Mesodermal cell (in vitro differentiated cells): Measurements from ENCODE around the gene AUNIP.

Experiments used
- H3K27ac ChIP-seq: 2 replicates; pipeline ENCODE4 v1.7.0; 2013; ENCODE audit warnings: mild to moderate bottlenecking, low read depth, low read length, moderate library complexity; ENCODE audit not compliant: severe bottlenecking
- H3K36me3 ChIP-seq: 2 replicates; pipeline ENCODE4 v1.7.1; 2013; ENCODE audit warnings: mild to moderate bottlenecking, low read length, moderate library complexity; ENCODE audit not compliant: control insufficient read depth, insufficient read depth
- H3K4me1 ChIP-seq: one replicate; pipeline ENCODE4 v1.7.1; 2013; ENCODE audit warnings: mild to moderate bottlenecking, low read length; ENCODE audit not compliant: insufficient read depth, control insufficient read depth, poor library complexity, severe bottlenecking
- H3K4me3 ChIP-seq: 2 replicates; pipeline ENCODE4 v1.7.0; 2013; ENCODE audit warnings: low read length, control low read depth, mild to moderate bottlenecking; ENCODE audit not compliant: insufficient read depth, poor library complexity, severe bottlenecking; ENCODE audit errors: extremely low read depth
- H3K9me3 ChIP-seq: 2 replicates; pipeline ENCODE4 v1.7.1; 2013; ENCODE audit warnings: mild to moderate bottlenecking, low read length, moderate library complexity; ENCODE audit not compliant: control insufficient read depth
- WGBS, 2 experiments: methylation state at CpG; one replicate each; pipeline ENCODE4 v1.1.5; 2013; ENCODE audit warnings: missing lambda C conversion rate in 2 of 2; ENCODE audit not compliant: insufficient coverage in 2 of 2; 5-methylcytosine and 5-hydroxymethylcytosine counted together

Gene AUNIP

DNA sequence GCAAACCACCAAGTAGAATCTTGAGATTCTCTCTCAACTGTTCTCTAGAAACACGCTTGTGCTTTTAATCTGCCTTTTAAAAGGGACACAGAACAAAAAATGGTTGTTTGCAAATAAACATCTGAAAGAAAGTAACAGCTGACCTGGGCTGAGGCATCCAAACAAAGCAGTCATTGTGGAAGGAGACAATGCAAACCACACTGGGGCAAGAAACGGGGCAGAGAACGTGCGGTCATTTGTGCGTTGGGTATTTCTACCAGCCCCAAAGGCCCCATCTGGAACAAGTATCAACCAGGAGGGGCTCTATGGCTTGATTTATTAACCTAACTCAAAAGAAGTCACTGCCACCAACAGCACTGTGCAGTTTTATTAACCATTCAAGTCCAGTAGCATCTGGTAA, 41.0 kb upstream of the AUNIP start:
- Histone ChIP-seq H3K36me3 (peaks cover 82% of the 10 kb centered on the region), H3K4me3 (no peak overlapping the region), H3K27ac (no peak overlapping the region), H3K9me3 (no peaks in the 10 kb centered on the region), H3K4me1 (peaks cover 13% of the 10 kb centered on the region)
- 86 to 94% methylated on average over 2 to 4 of the region's 5 CpGs for WGBS, 2 experiments

DNA sequence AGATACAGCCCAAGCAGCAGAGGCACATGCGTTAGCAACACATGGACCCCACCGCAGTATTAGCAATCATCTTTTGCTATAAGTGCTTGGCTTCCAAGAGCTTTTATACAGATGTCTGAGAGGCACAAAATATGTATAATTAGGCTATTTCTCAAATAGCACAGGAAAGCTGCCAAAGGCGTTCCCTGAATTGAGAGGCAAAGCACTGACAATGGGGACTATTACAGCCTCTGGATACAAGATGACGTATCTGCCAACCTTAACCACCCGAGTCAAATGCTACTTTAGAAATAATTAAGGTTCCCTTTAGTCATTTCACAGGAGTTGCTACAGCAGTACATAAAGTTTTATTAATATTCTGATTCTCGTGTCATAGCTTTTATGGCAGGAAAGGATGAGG, 40.5 kb upstream of the AUNIP start:
- H3K36me3 ChIP-seq = peaks cover 85% of the 10 kb centered on the region

DNA sequence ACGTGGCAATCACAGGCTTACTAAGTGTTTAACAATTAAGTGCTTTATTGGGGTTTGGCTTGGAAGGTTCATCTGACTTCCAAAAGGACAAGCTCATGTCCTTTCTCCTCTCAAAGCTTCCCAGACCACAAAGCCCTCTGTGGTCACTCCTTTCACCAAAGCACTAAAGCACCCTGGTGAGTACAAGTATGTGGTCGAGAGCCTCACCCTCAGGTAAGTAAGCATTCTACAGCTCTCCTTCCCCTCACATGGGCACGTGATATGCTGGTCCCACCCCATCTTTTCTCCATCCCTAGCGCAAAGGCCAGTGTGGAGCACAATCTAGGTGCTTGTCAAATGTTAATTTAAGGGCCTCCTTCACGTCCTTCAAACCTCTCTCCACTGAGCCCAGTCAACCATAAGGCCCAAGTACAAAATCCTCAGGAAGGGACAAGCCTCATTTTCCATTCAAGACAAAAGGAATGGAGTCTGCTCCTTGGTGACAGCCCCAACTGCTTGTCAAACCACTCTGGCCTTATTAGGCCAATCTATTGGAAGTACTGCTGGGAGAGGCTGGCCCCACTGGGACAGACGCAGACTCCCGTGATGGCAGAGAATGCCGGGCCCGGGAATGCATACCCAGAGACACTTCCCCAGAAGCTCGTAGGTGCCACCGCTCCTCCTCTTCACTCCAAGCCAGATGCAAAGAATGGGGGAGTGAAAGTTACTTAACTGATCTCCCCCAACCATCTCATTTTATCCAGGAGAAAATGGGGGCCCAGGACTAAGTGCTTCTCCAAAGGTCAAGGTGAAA, 39.2 kb upstream of the AUNIP start:
- Histone ChIP-seq H3K9me3 (no peaks in the 10 kb centered on the region), H3K36me3 (peaks cover 83% of the 10 kb centered on the region), H3K27ac (peak overlapping the region; percentile 26), H3K4me3 (no peak overlapping the region), H3K4me1 (peaks cover 4% of the 10 kb centered on the region)
- 96 to 100% methylated on average over 3 to 8 of the region's 11 CpGs for WGBS, 2 experiments

More for the DNA sequence above, 40.5 kb upstream of the AUNIP start:
- Histone ChIP-seq H3K4me1 (peaks cover 13% of the 10 kb centered on the region), H3K27ac (no peak overlapping the region), H3K9me3 (no peaks in the 10 kb centered on the region), H3K4me3 (no peak overlapping the region)
- WGBS, 2 experiments = 92 to 96% methylated on average over 4 of the region's 6 CpGs

DNA sequence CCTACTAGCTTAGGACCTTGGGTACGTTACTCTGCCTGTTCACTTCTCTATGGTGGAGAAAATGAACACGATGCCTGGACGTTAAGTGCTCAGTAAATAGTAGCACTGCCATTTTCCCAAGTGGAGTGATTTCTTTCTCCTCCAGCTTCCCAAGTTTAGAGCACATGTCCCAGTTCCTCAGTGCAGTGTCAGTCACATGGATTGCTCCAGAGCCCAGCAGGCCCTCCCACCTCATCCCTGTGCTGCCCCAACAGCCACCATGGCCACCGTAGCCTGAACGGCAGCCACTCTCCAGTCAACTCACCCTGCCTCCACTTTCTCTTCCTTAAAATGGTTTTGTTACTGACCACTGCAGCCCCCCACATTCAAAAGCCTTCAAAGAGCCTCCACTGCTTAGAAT, 38.5 kb upstream of the AUNIP start:
- Histone ChIP-seq H3K36me3 (peaks cover 76% of the 10 kb centered on the region), H3K4me1 (peaks cover 11% of the 10 kb centered on the region), H3K27ac (peak overlapping the region; percentile 26), H3K4me3 (no peak overlapping the region), H3K9me3 (no peaks in the 10 kb centered on the region)
- 93 to 96% methylated on average over 3 to 5 of the region's 5 CpGs for WGBS, 2 experiments

DNA sequence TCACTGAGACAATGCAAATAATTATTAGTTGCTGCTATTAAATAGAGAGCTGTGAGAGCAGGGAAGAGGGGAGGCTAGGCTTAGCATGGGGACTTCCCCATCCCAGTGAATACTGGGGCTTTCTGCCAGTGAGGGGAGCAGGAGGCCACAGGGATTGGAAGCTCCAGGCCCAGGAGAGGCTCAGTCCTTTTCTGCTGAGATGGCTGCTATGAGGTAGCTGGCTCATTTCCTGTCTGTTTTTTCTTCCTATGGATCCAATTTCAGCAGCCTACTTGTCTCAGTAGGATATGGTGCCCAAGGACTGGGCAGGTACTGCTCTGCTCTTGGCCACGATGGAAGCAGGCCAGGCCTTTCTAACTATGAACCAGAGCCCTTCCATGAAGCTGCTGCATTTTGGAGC, 37.0 kb upstream of the AUNIP start:
- peak overlapping the region; percentile 0 for H3K27ac ChIP-seq
- peaks cover 61% of the 10 kb centered on the region for H3K36me3 ChIP-seq
- H3K4me3 ChIP-seq = no peak overlapping the region
- 82 to 100% methylated on average over 1 of the region's 1 CpG for WGBS, 2 experiments
- H3K9me3 ChIP-seq = no peaks in the 10 kb centered on the region
- peaks cover 23% of the 10 kb centered on the region for H3K4me1 ChIP-seq

DNA sequence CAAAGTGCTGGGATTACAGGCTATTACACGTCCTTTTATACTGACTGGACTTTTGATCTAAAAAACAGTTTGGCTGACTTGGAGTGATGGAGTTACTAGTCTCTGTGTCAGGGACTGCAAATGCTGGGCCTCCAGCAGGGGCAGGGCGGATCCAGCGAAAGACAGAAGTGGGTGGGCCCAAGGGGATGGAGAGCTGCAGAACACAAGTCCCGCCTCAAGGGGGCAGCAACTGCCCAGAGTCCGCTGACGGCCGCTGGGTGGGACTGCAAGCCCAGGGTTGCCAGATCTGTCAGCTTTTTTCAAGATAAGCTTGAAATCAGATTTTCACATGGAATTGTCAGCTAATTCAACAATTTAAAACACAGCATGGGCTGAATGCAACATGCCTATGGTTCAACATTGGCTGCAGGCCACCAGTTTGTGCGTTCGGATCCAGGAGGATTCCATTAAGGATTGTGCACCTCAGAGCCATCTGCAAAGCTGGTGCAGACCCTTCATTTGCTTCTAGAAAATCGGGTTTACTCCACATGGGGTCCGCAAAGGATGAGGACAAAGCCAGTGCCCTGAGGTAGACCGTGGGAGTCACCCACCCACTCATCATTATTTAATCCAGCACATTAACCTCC, 36.2 kb upstream of the AUNIP start:
- Histone ChIP-seq H3K27ac (peak overlapping the region; percentile 12), H3K4me3 (no peak overlapping the region), H3K36me3 (peaks cover 59% of the 10 kb centered on the region), H3K9me3 (no peaks in the 10 kb centered on the region), H3K4me1 (peaks cover 23% of the 10 kb centered on the region)
- WGBS, 2 experiments = 23 to 30% methylated on average over 10 to 12 of the region's 12 CpGs

DNA sequence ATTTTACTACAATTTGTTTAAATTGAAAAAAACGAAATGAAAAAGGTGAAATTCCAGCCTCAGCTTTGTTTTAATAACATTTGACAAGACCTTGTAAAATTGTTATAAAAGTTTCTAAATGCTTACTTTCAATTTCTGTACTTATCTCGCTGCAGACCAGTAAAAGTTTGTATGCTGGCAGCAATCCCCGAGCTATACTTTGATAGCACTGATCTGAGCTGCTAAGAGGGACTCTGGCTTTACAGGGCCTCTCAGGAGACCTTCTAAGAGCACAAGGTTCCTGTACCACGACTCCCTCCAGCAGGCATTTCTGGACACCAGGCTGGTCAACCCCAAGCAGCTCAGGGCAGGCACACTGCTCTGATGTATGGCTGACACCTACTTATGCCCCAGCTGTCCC, 33.9 kb upstream of the AUNIP start:
- peaks cover 20% of the 10 kb centered on the region for H3K4me1 ChIP-seq
- peaks cover 38% of the 10 kb centered on the region for H3K36me3 ChIP-seq
- no peaks in the 10 kb centered on the region for H3K9me3 ChIP-seq
- no peak overlapping the region for H3K4me3 ChIP-seq
- WGBS, 2 experiments = 85 to 94% methylated on average over 2 of the region's 4 CpGs
- peak overlapping the region; percentile 49 for H3K27ac ChIP-seq

DNA sequence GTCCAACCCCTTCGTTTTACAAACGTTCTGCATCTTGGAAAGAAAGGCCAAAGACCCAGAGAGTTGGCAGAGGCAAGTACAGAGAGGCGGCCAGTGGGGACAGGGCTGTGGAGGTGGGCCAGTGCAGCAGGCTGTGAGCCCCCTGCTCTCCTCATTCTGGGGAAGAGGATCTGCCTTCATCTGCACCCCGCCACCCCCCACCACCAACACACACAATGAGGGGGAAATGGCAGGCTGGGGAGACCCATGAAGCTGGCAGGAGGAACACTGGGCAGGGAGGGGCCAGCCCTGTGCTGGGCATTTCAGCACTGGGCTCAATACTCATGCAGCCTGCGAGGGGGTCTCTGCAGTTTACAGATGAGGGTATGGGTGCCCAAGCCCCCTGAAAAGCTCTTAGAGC, 32.3 kb upstream of the AUNIP start:
- 81 to 100% methylated on average over 1 to 3 of the region's 5 CpGs for WGBS, 2 experiments
- no peak overlapping the region for H3K4me3 ChIP-seq
- peaks cover 20% of the 10 kb centered on the region for H3K4me1 ChIP-seq
- H3K9me3 ChIP-seq = no peaks in the 10 kb centered on the region
- no peak overlapping the region for H3K27ac ChIP-seq
- H3K36me3 ChIP-seq = peaks cover 24% of the 10 kb centered on the region

DNA sequence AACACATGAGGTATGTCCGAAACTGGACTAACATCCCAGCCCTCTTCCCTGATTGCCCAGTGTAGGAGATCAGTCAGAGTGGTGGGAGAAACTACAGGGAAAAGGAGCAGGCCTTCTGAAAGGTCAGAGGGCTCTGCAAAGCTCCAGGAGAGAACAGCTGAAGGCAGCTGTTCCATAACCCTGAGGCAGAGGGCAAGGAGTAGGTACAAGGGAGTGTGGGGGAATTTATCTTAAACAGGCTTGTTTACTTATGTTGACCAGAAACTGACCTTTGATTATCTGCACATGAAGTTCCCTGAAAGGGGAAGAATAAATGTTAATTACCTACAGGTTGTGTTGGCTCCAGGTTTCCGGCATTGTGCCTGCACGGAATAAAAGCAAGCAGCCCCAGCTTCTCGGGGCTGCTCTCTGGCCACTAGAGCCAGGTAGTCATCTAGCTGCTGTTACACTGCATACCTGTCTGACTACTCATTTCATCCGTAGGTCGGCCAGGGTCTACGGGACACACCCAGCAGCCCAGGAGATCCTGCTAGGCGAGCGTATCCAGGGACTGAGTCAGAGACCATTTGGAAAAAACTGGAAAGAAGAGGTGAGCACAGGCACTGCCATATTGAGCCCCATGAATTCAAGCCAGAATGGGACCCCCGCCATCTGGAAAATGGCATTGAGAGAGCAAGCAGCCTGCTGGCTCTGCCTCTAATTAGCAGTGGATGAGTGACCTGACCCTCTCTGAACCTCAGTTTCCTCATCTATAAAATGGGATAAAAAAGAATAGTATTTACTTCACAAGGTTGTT, 31.2 kb upstream of the AUNIP start:
- 88 to 91% methylated on average over 9 to 10 of the region's 10 CpGs for WGBS, 2 experiments
- no peaks in the 10 kb centered on the region for H3K9me3 ChIP-seq
- no peak overlapping the region for H3K27ac ChIP-seq
- peaks cover 22% of the 10 kb centered on the region for H3K36me3 ChIP-seq
- H3K4me1 ChIP-seq = peaks cover 20% of the 10 kb centered on the region
- no peak overlapping the region for H3K4me3 ChIP-seq

DNA sequence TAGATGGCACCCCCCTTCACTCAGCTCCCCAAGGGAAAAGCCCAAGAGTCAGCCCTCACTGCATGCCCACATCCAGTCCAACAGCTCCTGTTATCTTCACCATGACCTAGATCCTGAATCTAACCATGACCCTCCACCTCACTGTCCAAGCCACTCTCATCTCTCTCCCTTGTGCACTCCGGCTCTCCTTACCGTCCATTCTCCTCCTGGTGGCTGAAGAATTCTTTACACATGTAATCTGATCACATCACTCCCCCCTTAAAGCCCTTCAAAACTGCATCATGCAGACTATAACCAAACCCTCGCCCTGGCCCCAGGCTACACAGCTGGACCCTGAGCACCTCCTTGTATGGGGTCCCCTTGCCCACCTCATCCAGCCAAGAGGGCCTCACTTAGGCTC, 30.2 kb upstream of the AUNIP start:
- Histone ChIP-seq H3K4me3 (no peak overlapping the region), H3K9me3 (no peaks in the 10 kb centered on the region), H3K36me3 (peaks cover 16% of the 10 kb centered on the region), H3K27ac (no peak overlapping the region), H3K4me1 (peaks cover 20% of the 10 kb centered on the region)
- WGBS, 2 experiments = 78 to 91% methylated on average over 3 of the region's 3 CpGs
